Endothelial cell (in vitro differentiated cells): ENCODE results near the gene DCBLD1. TPM values are rescaled to one million over a fixed set of nuclear protein-coding genes. Genes with fewer than 3 reads are reported as not detected.
A peak's percentile ranks its signal among the peaks of the same experiment; 100 is the strongest.

Experiments
- DNase-seq: peaks from one replicate; pipeline ENCODE4 v3.0.0; 2021; ENCODE audit warnings: low spot score
- H3K27ac Mint-ChIP-seq: one replicate; pipeline ENCODE4 v1.8.0; 2021; ENCODE audit warnings: mixed read lengths, inconsistent platforms; ENCODE audit not compliant: unreplicated experiment
- H3K27me3 Mint-ChIP-seq: one replicate; pipeline ENCODE4 v1.8.0; 2021; ENCODE audit warnings: mild to moderate bottlenecking, moderate library complexity, mixed read lengths, inconsistent platforms; ENCODE audit not compliant: unreplicated experiment
- H3K36me3 Mint-ChIP-seq: one replicate; pipeline ENCODE4 v1.8.0; 2021; ENCODE audit warnings: mild to moderate bottlenecking, low read depth, mixed read lengths, inconsistent platforms; ENCODE audit not compliant: unreplicated experiment
- H3K4me1 Mint-ChIP-seq: one replicate; pipeline ENCODE4 v1.8.0; 2021; ENCODE audit warnings: mild to moderate bottlenecking, mixed read lengths, inconsistent platforms; ENCODE audit not compliant: unreplicated experiment
- H3K4me3 Mint-ChIP-seq: one replicate; pipeline ENCODE4 v1.8.0; 2021; ENCODE audit warnings: mild to moderate bottlenecking, mixed read lengths, inconsistent platforms; ENCODE audit not compliant: unreplicated experiment
- H3K9me3 Mint-ChIP-seq: one replicate; pipeline ENCODE4 v1.8.0; 2021; ENCODE audit warnings: mixed read lengths, inconsistent platforms; ENCODE audit not compliant: unreplicated experiment
- total RNA-seq: library from RNA; stranded (reverse); fragmentation: NEBNext Ultra II Directional; extraction: Animal tissue kit (Norgen Biotek cat#: 25700); gene quantifications from one replicate; pipeline ENCODE4 v1.2.1, GENCODE V29; 2021; ENCODE audit not compliant: unreplicated experiment
- TF ChIP-seq, protein P1 (sequence below): fragments of 200-600 bp; sonication (generic); IDR thresholded peaks from one replicate; pipeline ENCODE4 v1.5.0; 2021; ENCODE audit warnings: antibody characterized with exemption; ENCODE audit not compliant: unreplicated experiment

Gene DCBLD1
- total RNA-seq, 1 donor from 2014 or later = 203 TPM

DNA sequence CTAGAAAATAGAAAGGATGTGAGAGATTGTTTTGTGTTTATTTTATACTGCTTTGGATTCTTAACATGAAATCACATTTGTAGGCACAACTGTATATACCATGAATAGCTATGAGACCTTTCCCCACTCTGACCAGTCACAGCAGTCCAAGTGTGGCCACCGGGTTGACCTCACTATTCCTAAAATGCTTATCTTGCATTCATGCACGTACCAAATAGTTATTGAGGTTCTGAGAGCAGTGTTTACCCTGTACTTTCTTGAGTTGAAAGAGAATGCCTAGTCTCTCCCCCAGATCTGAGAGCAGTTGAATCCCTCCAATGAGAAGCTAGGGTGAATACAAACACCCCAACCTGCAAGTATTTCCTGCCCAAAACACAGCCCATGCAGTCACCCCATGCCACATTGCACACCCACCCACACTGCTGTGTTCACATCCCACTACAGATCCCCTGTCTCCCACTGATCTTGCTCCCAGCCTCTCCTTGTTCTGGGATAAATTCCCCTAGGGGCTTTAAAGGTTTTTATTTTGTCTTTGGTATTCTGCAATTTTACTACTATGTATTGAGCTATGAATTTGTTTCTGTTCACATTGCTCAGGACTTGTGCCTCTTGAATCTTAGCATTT lies 68.3 kb downstream of the DCBLD1 start:
- Mint-ChIP-seq H3K4me1 (peaks cover 49% of the 10 kb centered on the region), H3K4me3 (peak overlapping the region; percentile 68), H3K27ac (peak overlapping the region; percentile 75), H3K36me3 (peaks cover 38% of the 10 kb centered on the region), H3K9me3 (no peaks in the 10 kb centered on the region), H3K27me3 (peaks cover 2% of the 10 kb centered on the region)
- TF ChIP-seq, protein P1, sequence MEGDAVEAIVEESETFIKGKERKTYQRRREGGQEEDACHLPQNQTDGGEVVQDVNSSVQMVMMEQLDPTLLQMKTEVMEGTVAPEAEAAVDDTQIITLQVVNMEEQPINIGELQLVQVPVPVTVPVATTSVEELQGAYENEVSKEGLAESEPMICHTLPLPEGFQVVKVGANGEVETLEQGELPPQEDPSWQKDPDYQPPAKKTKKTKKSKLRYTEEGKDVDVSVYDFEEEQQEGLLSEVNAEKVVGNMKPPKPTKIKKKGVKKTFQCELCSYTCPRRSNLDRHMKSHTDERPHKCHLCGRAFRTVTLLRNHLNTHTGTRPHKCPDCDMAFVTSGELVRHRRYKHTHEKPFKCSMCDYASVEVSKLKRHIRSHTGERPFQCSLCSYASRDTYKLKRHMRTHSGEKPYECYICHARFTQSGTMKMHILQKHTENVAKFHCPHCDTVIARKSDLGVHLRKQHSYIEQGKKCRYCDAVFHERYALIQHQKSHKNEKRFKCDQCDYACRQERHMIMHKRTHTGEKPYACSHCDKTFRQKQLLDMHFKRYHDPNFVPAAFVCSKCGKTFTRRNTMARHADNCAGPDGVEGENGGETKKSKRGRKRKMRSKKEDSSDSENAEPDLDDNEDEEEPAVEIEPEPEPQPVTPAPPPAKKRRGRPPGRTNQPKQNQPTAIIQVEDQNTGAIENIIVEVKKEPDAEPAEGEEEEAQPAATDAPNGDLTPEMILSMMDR = no peak
- DNase-seq = no peak

GRCh38 chr6:117552618-117553017 lies 70.1 kb downstream of the DCBLD1 start:
- H3K27me3 Mint-ChIP-seq = peaks cover 2% of the 10 kb centered on the region
- H3K9me3 Mint-ChIP-seq = no peaks in the 10 kb centered on the region
- no peak overlapping the region for H3K27ac Mint-ChIP-seq
- H3K36me3 Mint-ChIP-seq = peaks cover 21% of the 10 kb centered on the region
- TF ChIP-seq, protein P1 = no peak
- no peak overlapping the region for H3K4me3 Mint-ChIP-seq
- peaks cover 35% of the 10 kb centered on the region for H3K4me1 Mint-ChIP-seq
- DNase-seq = no peak

DNA sequence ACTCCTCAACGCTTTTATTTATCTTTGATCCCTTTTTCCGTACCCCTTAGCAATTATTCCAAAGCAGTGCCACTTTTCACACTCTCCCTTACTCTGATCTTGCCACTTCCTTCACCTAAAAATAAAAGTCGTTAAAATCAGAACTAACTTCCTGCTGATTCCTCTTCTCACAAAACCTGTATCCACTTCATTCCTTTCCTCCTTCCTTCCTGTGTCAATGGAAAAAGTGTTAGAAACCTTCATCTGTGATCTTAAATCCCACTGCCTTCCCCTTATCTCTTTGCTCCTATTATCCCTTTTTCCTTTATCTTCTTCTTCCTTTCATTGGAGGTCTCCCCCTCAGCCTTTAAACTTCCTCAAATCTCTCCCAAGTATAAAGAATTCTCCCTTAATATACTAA lies 70.7 kb downstream of the DCBLD1 start:
- DNase-seq = no peak
- TF ChIP-seq, protein P1 = no peak
- H3K27ac Mint-ChIP-seq = no peak overlapping the region
- H3K27me3 Mint-ChIP-seq = peaks cover 2% of the 10 kb centered on the region
- no peaks in the 10 kb centered on the region for H3K9me3 Mint-ChIP-seq
- H3K4me1 Mint-ChIP-seq = peaks cover 35% of the 10 kb centered on the region
- no peak overlapping the region for H3K4me3 Mint-ChIP-seq
- peaks cover 21% of the 10 kb centered on the region for H3K36me3 Mint-ChIP-seq

DNA sequence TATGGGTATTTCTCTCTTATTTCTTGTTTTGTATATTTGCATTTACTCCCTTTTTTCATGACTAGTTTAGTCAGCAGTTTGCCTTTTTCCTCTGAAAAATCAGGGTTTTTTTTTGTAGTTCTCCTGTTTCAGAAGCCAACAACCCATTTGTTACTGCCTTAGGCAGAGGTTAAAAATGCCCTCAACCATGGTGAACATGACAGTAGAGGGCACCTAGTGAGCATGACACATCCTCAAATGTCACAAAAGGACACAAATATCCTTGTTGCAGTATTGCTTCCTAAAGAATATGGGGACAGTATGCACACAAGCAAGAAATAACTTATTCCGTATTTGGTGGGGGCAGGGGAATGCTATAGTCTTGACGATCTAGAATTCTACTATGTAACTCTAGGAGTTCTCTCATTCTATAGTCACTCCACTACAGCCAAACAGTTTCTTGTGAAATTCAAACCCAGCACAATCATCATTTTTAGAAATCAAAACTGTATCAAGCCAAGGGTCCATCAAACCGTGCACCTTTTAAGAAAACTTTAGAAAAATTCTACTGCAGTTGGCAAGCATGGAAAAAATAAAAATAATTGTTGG lies 72.9 kb downstream of the DCBLD1 start:
- Mint-ChIP-seq H3K36me3 (peaks cover 6% of the 10 kb centered on the region), H3K27ac (no peak overlapping the region), H3K27me3 (peaks cover 2% of the 10 kb centered on the region)

More for the DNA sequence above, 72.9 kb downstream of the DCBLD1 start:
- H3K4me3 Mint-ChIP-seq = no peak overlapping the region
- TF ChIP-seq, protein P1 = no peak
- peaks cover 17% of the 10 kb centered on the region for H3K4me1 Mint-ChIP-seq
- no peaks in the 10 kb centered on the region for H3K9me3 Mint-ChIP-seq
- no peak for DNase-seq
